Body of pancreas (tissue), 4 donors: ENCODE results near the gene RIMS4.

ENCODE experiments used
- CTCF ChIP-seq, 7 experiments: fragments of 450-650 bp in 4 of 7; fragments of 200-600 bp in 3 of 7; sonication (generic) in 3 of 7; IDR thresholded peaks; one replicate each; pipeline ENCODE4 v1.5.1; 2016 to 2019; ENCODE audit warnings: antibody characterized with exemption in 7 of 7
- POLR2A ChIP-seq, 3 donors: fragments of 450-650 bp; IDR thresholded peaks; one replicate each; pipeline ENCODE4 v1.6.1; 2016; ENCODE audit warnings: antibody characterized with exemption in 3 of 3, mild to moderate bottlenecking in 2 of 3

DNA sequence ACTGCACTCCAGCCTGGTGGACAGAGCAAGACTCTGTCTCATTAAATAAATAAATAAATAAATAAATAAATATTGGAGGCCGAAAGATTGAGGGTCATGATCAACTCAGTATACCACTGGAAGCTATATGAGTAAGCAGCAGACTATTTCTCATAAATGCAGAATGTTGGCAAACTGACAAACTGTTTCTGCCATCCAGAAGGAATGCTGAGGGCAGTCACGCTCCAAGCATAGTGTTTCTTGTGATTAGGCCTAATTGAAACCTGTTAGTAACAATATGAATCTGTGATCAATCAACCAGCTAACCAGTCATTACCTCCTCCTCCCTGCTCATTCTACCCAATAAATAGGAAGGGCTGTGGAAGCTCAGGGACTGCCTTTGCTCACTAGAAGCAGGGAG is 79.9 kb downstream of the RIMS4 start:
- TF ChIP-seq POLR2A (IDR thresholded peaks at IDR 0.05) (no peak), CTCF (IDR thresholded peaks at IDR 0.05) (no peak)
